Measurements from ENCODE around the gene KRTDAP. TPM values are rescaled to one million over a fixed set of nuclear protein-coding genes. Genes with fewer than 3 reads are reported as not detected.

The KRTDAP gene
- total RNA-seq, 1 donor from 2014 or later: not detected

DNA sequence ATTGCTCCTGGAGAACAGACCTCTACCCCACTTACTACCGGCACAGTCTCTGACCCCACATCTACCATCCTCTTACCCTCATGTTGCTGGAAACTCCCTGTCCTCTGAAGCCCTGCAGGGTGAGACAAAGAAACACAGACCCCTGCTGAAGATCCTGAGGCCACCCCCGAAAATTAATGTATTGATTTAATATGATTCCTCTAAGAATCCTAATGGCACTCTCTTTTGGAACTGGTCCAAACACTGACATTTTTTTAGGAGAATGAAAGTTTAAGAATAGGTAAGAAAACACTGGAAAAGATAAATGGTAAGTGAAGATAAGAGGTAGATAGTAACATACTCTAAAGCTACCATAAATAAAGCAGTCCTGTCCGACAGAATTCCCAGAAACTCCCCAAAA, 17.9 kb upstream of the KRTDAP start:
- Mint-ChIP-seq H3K27me3 (ENCODE audit: low read depth) (peaks cover 74% of the 10 kb centered on the region), H3K36me3 (ENCODE audit: low read depth) (no peaks in the 10 kb centered on the region), H3K4me3 (ENCODE audit: unreplicated experiment) (no peak overlapping the region), H3K4me1 (ENCODE audit: low read depth) (peaks cover 14% of the 10 kb centered on the region), H3K27ac (ENCODE audit: unreplicated experiment) (no peak overlapping the region), H3K9me3 (ENCODE audit: low read depth) (no peaks in the 10 kb centered on the region)
- no peak for DNase-seq (ENCODE audit: low spot score)
- TF ChIP-seq, protein P1, sequence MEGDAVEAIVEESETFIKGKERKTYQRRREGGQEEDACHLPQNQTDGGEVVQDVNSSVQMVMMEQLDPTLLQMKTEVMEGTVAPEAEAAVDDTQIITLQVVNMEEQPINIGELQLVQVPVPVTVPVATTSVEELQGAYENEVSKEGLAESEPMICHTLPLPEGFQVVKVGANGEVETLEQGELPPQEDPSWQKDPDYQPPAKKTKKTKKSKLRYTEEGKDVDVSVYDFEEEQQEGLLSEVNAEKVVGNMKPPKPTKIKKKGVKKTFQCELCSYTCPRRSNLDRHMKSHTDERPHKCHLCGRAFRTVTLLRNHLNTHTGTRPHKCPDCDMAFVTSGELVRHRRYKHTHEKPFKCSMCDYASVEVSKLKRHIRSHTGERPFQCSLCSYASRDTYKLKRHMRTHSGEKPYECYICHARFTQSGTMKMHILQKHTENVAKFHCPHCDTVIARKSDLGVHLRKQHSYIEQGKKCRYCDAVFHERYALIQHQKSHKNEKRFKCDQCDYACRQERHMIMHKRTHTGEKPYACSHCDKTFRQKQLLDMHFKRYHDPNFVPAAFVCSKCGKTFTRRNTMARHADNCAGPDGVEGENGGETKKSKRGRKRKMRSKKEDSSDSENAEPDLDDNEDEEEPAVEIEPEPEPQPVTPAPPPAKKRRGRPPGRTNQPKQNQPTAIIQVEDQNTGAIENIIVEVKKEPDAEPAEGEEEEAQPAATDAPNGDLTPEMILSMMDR (IDR thresholded peaks at IDR 0.05): no peak

DNA sequence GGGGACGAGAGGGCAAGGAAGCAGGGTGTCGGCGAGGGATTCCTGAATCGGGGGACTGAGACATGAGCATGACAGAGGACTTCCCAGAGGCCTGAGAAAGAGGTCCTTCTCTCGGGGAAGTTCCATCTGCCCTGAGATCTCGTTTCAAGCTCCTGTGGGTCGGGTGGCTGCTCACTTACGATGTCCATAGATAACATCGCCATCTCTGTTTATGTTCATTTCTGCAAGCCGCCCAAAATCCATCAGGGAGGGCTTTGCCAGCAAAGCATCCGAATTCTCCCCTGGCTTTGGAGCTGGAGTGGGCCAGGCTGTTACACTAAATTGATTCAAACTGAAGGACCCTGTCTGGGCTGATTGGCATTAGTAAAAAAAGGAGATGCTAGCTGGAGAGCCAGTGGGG, 17.3 kb upstream of the KRTDAP start:
- TF ChIP-seq, protein P1 (IDR thresholded peaks at IDR 0.05): no peak
- Mint-ChIP-seq H3K27ac (ENCODE audit: unreplicated experiment) (no peak overlapping the region), H3K9me3 (ENCODE audit: low read depth) (no peaks in the 10 kb centered on the region), H3K36me3 (ENCODE audit: low read depth) (no peaks in the 10 kb centered on the region), H3K27me3 (ENCODE audit: low read depth) (peaks cover 76% of the 10 kb centered on the region), H3K4me3 (ENCODE audit: unreplicated experiment) (no peak overlapping the region), H3K4me1 (ENCODE audit: low read depth) (peaks cover 14% of the 10 kb centered on the region)
- DNase-seq (ENCODE audit: low spot score): no peak

DNA sequence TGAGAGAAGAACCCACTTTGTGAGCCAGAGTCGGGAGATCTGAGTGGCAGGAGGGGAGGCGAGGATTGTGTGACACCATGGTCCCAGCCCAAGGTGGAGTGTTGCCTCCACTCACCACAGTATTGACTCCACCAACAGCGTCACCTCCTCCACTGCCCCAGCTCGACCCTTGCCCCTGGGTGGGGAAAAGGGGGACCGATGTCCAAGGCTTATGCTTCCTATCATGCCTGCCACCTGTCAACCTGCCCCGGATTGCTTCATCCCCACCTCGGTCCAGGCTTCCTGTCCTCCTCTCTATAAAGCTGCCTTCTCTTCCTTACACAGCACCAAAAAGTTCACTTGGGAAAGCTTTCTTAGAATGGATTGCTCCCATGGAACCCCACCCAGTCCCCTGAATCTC, 15.7 kb upstream of the KRTDAP start:
- Mint-ChIP-seq H3K9me3 (ENCODE audit: low read depth) (no peaks in the 10 kb centered on the region), H3K27me3 (ENCODE audit: low read depth) (peaks cover 74% of the 10 kb centered on the region), H3K4me1 (ENCODE audit: low read depth) (peaks cover 14% of the 10 kb centered on the region), H3K36me3 (ENCODE audit: low read depth) (no peaks in the 10 kb centered on the region), H3K27ac (ENCODE audit: unreplicated experiment) (no peak overlapping the region), H3K4me3 (ENCODE audit: unreplicated experiment) (no peak overlapping the region)
- TF ChIP-seq, protein P1 (IDR thresholded peaks at IDR 0.05): no peak
- DNase-seq (ENCODE audit: low spot score): no peak

DNA sequence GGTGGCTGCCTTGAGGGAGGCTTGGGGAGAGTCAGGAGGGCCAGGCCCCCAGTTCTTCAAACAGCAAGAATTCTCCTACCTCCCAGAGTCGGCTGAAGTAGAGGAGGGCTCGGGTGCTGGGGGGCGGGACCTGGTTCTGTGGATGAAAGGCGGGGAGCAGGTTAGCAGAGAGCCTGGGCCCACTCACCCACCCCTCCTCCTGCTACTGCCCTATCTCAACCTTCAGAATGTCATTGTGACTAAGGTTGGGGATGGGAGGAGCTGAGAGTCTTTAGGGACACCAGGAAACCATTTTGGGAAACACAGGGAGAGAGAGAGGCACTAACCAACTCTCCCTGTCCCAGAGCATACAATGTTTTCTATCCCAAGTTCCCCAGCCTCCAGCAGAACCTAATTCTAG, 12.5 kb upstream of the KRTDAP start:
- no peaks in the 10 kb centered on the region for H3K4me1 Mint-ChIP-seq (ENCODE audit: low read depth)
- H3K27me3 Mint-ChIP-seq (ENCODE audit: low read depth): peaks cover 61% of the 10 kb centered on the region
- no peak for DNase-seq (ENCODE audit: low spot score)
- TF ChIP-seq, protein P1 (IDR thresholded peaks at IDR 0.05): no peak
- no peak overlapping the region for H3K27ac Mint-ChIP-seq (ENCODE audit: unreplicated experiment)
- no peak overlapping the region for H3K4me3 Mint-ChIP-seq (ENCODE audit: unreplicated experiment)
- no peaks in the 10 kb centered on the region for H3K9me3 Mint-ChIP-seq (ENCODE audit: low read depth)
- H3K36me3 Mint-ChIP-seq (ENCODE audit: low read depth): no peaks in the 10 kb centered on the region

DNA sequence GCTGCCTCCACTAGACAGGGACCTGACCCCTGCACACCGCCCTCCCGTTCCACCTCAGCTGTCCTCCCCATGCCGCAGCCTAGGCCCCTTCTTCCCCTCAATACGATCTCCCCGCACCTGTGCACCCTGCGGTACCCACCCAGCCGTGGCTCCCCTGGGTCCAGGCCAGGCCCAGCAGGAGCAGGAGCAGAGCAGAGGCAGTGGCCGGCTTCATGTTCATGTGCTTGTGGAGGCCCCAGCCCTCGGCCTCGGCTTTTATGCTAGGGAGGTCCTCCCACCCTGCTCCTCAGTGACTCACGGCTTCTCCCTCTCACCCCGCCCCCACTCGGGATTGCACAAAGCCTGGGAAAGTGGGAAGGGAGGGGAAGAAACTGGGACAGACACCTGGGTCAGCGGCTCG, 11.4 kb upstream of the KRTDAP start:
- H3K36me3 Mint-ChIP-seq (ENCODE audit: low read depth): no peaks in the 10 kb centered on the region
- H3K4me3 Mint-ChIP-seq (ENCODE audit: unreplicated experiment): no peak overlapping the region
- no peaks in the 10 kb centered on the region for H3K9me3 Mint-ChIP-seq (ENCODE audit: low read depth)
- H3K27ac Mint-ChIP-seq (ENCODE audit: unreplicated experiment): no peak overlapping the region
- TF ChIP-seq, protein P1 (IDR thresholded peaks at IDR 0.05): no peak
- DNase-seq (ENCODE audit: low spot score): no peak
- peaks cover 58% of the 10 kb centered on the region for H3K27me3 Mint-ChIP-seq (ENCODE audit: low read depth)
- H3K4me1 Mint-ChIP-seq (ENCODE audit: low read depth): no peaks in the 10 kb centered on the region
